GM23338 (cell line): Measurements from ENCODE around the gene TRAF1. TPM values are rescaled to one million over a fixed set of nuclear protein-coding genes. Genes with fewer than 3 reads are reported as not detected.

Experiments
- ATAC-seq: fragments of 200-7000 bp; cut with Tn5 transposase; 3 replicates; pipeline ENCODE4 v1.9.1; 2020
- DNase-seq: peaks from one replicate; pipeline ENCODE4 v3.0.0-alpha.2; 2015; ENCODE audit warnings: low spot score
- H2AFZ ChIP-seq: fragments of 200-600 bp; sonication (generic); 2 replicates; pipeline ENCODE4 v1.8.0; 2016; ENCODE audit warnings: antibody characterized with exemption, mild to moderate bottlenecking, moderate library complexity
- H3F3A ChIP-seq: fragments of 200-600 bp; sonication (generic); replicated peaks from 2 replicates; pipeline ENCODE4 v1.8.0; 2017; ENCODE audit warnings: antibody characterized with exemption, mixed run types, low read depth
- H3K27ac ChIP-seq: fragments of 200-600 bp; sonication (generic); 2 replicates; pipeline ENCODE4 v1.6.1; 2016; ENCODE audit warnings: low read depth
- H3K27me3 ChIP-seq: fragments of 200-600 bp; sonication (generic); 2 replicates; pipeline ENCODE4 v1.8.0; 2016; ENCODE audit warnings: mild to moderate bottlenecking, mixed run types, moderate library complexity; ENCODE audit not compliant: insufficient read depth
- H3K36me3 ChIP-seq: fragments of 200-600 bp; sonication (generic); 2 replicates; pipeline ENCODE4 v1.8.0; 2016; ENCODE audit warnings: mild to moderate bottlenecking; ENCODE audit not compliant: insufficient read depth
- H3K4me1 ChIP-seq: fragments of 200-600 bp; sonication (generic); 2 replicates; pipeline ENCODE4 v1.8.0; 2016; ENCODE audit warnings: mild to moderate bottlenecking, moderate library complexity; ENCODE audit not compliant: insufficient read depth
- H3K4me2 ChIP-seq: fragments of 200-600 bp; sonication (generic); 2 replicates; pipeline ENCODE4 v1.7.1; 2017; ENCODE audit warnings: mixed run types
- H3K4me3 ChIP-seq: fragments of 200-600 bp; sonication (generic); 2 replicates; pipeline ENCODE4 v1.6.1; 2016; ENCODE audit warnings: mixed run types
- H3K79me2 ChIP-seq: fragments of 200-600 bp; sonication (generic); replicated peaks from 2 replicates; pipeline ENCODE4 v1.8.0; 2017; ENCODE audit warnings: mild to moderate bottlenecking; ENCODE audit not compliant: insufficient read depth
- H3K9me2 ChIP-seq: fragments of 200-600 bp; sonication (generic); 2 replicates; pipeline ENCODE4 v1.8.0; 2017; ENCODE audit not compliant: insufficient read depth
- H4K20me1 ChIP-seq: fragments of 200-600 bp; sonication (generic); replicated peaks from 2 replicates; pipeline ENCODE4 v1.8.0; 2017; ENCODE audit warnings: mild to moderate bottlenecking; ENCODE audit not compliant: insufficient read depth
- H3K27ac Mint-ChIP-seq: 2 replicates; pipeline ENCODE4 v1.8.0; 2020; ENCODE audit warnings: inconsistent platforms, mild to moderate bottlenecking, moderate library complexity, mixed read lengths
- H3K27me3 Mint-ChIP-seq: 3 replicates; pipeline ENCODE4 v1.8.0; 2022; ENCODE audit warnings: low read depth, mild to moderate bottlenecking, moderate library complexity, mixed read lengths, inconsistent platforms; ENCODE audit not compliant: insufficient read depth, poor library complexity
- H3K36me3 Mint-ChIP-seq: 3 replicates; pipeline ENCODE4 v1.8.0; 2021; ENCODE audit warnings: low read depth, mild to moderate bottlenecking, inconsistent platforms, moderate library complexity, mixed read lengths
- H3K4me1 Mint-ChIP-seq: 3 replicates; pipeline ENCODE4 v1.8.0; 2020; ENCODE audit warnings: mild to moderate bottlenecking, inconsistent platforms, mixed read lengths
- H3K4me3 Mint-ChIP-seq: 3 replicates; pipeline ENCODE4 v1.8.0; 2021; ENCODE audit warnings: moderate library complexity, mild to moderate bottlenecking, inconsistent platforms, mixed read lengths
- H3K9me3 Mint-ChIP-seq: 3 replicates; pipeline ENCODE4 v1.8.0; 2020; ENCODE audit warnings: moderate library complexity, mild to moderate bottlenecking, inconsistent platforms, mixed read lengths
- CREB1 ChIP-seq: fragments of 250-450 bp; sonication (Bioruptor Pico); IDR thresholded peaks from 2 replicates; pipeline ENCODE4 v1.5.0; 2020; ENCODE audit warnings: low read depth, mild to moderate bottlenecking, moderate library complexity
- EZH2 ChIP-seq: fragments of 200-600 bp; sonication (generic); IDR thresholded peaks from one replicate; pipeline ENCODE4 v1.8.0; 2017; ENCODE audit warnings: antibody characterized with exemption, mild to moderate bottlenecking, low read depth; ENCODE audit not compliant: unreplicated experiment
- EZH2phosphoT487 ChIP-seq: fragments of 200-600 bp; sonication (generic); IDR thresholded peaks from one replicate; pipeline ENCODE4 v1.8.1; 2018; ENCODE audit warnings: antibody characterized with exemption; ENCODE audit not compliant: unreplicated experiment
- JUNB ChIP-seq: IDR thresholded peaks from one replicate; pipeline ENCODE4 v1.6.1; 2016; ENCODE audit warnings: antibody characterized with exemption; ENCODE audit not compliant: unreplicated experiment
- NANOG ChIP-seq: IDR thresholded peaks from 2 replicates; pipeline ENCODE4 v1.6.1; 2016; ENCODE audit warnings: antibody characterized with exemption, borderline replicate concordance
- POLR2AphosphoS5 ChIP-seq: IDR thresholded peaks from 2 replicates; pipeline ENCODE4 v1.6.1; 2016; ENCODE audit warnings: antibody characterized with exemption, low read depth
- STAT1 ChIP-seq: IDR thresholded peaks from one replicate; pipeline ENCODE4 v1.6.1; 2016; ENCODE audit warnings: antibody characterized with exemption; ENCODE audit not compliant: unreplicated experiment
- ZNF114 ChIP-seq: fragments of 250-450 bp; sonication (Bioruptor Pico); IDR thresholded peaks from 2 replicates; pipeline ENCODE4 v1.5.0; 2020; ENCODE audit warnings: mild to moderate bottlenecking, moderate library complexity
- ZNF331 ChIP-seq: fragments of 250-450 bp; sonication (Bioruptor Pico); IDR thresholded peaks from 2 replicates; pipeline ENCODE4 v1.5.0; 2020; ENCODE audit warnings: low read depth, mild to moderate bottlenecking, moderate library complexity
- polyA plus RNA-seq: library from polyadenylated mRNA; unstranded; fragments of >200 nt; fragmentation: Nextera tagmentation; extraction: Ambion mirVana; gene quantifications from 2 replicates; pipeline ENCODE4 v1.2.1, GENCODE V29; 2016
- total RNA-seq: library from RNA; depleted of rRNA; stranded (reverse); fragments of >200 nt; shearing (Covaris generic); gene quantifications from 2 replicates; pipeline ENCODE4 v1.2.3, GENCODE V29; 2014
- TF ChIP-seq, protein P1 (sequence below): fragments of 250-450 bp; sonication (Bioruptor Pico); IDR thresholded peaks from 2 replicates; pipeline ENCODE4 v1.5.0; 2020; ENCODE audit warnings: mild to moderate bottlenecking, moderate library complexity
- TF ChIP-seq, protein P2 (sequence below), 2 experiments: fragments of 200-600 bp in 1 of 2; sonication (generic) in 1 of 2; conservative IDR thresholded peaks; 2 replicates each; pipeline versions ENCODE4 v1.5.1 to v1.6.1; 2016 to 2017; ENCODE audit warnings: antibody characterized with exemption in 2 of 2, low read depth in 2 of 2, mild to moderate bottlenecking in 2 of 2, moderate library complexity in 1 of 2
- TF ChIP-seq, protein P3 (sequence below): IDR thresholded peaks from 2 replicates; pipeline ENCODE4 v1.6.1; 2016; ENCODE audit warnings: antibody characterized with exemption
- TF ChIP-seq, protein P4 (sequence below): IDR thresholded peaks from one replicate; pipeline ENCODE4 v1.6.1; 2018; ENCODE audit warnings: antibody characterized with exemption; ENCODE audit not compliant: unreplicated experiment

Gene TRAF1
- total and polyA plus RNA-seq, 2 experiments from 2014 or later: 0.39 to 1.4 TPM

DNA sequence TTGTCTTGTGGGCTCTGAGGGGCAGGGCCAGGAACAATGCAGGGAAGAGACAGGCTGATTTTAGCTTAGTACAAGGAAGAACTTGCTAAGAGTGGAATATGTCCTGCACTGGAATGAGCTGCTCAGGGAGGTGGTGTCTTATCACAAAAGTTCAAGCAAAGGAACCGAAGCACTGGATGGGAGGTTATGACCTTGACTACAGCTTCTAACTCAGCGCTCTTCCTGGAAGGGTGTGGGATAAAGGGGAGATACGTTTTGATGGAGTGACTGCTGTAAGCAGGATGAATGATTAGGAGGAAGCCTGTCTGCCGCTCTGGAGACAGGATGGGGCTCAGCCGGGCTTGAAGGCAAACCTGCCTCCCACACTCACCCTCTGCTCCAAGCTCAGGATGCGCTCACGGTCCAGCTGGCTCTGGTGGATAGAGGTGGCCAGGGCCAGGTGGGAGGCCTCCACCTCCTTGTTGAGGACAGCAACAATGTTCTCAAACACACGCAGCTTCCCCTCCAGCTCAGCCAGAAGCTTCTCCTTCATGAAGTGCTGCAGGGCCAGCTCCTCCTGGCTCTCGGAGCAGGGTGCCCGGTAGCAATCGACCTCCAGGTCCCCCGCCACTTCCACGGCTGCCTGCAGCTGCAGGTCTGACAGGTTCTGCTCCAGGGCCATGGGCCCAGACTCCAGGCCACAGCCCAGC is 13.5 kb downstream of the TRAF1 start:
- Histone ChIP-seq H3K9me2 (no peaks in the 10 kb centered on the region), H3K36me3 (no peaks in the 10 kb centered on the region), H4K20me1 (no peaks in the 10 kb centered on the region), H3K27me3 (no peaks in the 10 kb centered on the region), H3F3A (no peaks in the 10 kb centered on the region), H2AFZ (no peak overlapping the region), H3K27ac (no peak overlapping the region), H3K4me1 (peaks cover 18% of the 10 kb centered on the region), H3K4me2 (no peak overlapping the region), H3K4me3 (no peak overlapping the region), H3K79me2 (no peaks in the 10 kb centered on the region)
- Mint-ChIP-seq H3K9me3 (0 out of 3 replicates have a peak, but pooled peaks cover 4% of the 10 kb centered on the region), H3K27ac (no peak overlapping the region), H3K4me1 (peaks cover 33% of the 10 kb centered on the region), H3K4me3 (no peak overlapping the region), H3K27me3 (peaks cover 10% of the 10 kb centered on the region), H3K36me3 (0 out of 3 replicates have a peak, but pooled peaks cover 4% of the 10 kb centered on the region)
- DNase-seq (no peak), ATAC-seq (no peak)
- TF ChIP-seq EZH2phosphoT487: no peak
- TF ChIP-seq, protein P1, sequence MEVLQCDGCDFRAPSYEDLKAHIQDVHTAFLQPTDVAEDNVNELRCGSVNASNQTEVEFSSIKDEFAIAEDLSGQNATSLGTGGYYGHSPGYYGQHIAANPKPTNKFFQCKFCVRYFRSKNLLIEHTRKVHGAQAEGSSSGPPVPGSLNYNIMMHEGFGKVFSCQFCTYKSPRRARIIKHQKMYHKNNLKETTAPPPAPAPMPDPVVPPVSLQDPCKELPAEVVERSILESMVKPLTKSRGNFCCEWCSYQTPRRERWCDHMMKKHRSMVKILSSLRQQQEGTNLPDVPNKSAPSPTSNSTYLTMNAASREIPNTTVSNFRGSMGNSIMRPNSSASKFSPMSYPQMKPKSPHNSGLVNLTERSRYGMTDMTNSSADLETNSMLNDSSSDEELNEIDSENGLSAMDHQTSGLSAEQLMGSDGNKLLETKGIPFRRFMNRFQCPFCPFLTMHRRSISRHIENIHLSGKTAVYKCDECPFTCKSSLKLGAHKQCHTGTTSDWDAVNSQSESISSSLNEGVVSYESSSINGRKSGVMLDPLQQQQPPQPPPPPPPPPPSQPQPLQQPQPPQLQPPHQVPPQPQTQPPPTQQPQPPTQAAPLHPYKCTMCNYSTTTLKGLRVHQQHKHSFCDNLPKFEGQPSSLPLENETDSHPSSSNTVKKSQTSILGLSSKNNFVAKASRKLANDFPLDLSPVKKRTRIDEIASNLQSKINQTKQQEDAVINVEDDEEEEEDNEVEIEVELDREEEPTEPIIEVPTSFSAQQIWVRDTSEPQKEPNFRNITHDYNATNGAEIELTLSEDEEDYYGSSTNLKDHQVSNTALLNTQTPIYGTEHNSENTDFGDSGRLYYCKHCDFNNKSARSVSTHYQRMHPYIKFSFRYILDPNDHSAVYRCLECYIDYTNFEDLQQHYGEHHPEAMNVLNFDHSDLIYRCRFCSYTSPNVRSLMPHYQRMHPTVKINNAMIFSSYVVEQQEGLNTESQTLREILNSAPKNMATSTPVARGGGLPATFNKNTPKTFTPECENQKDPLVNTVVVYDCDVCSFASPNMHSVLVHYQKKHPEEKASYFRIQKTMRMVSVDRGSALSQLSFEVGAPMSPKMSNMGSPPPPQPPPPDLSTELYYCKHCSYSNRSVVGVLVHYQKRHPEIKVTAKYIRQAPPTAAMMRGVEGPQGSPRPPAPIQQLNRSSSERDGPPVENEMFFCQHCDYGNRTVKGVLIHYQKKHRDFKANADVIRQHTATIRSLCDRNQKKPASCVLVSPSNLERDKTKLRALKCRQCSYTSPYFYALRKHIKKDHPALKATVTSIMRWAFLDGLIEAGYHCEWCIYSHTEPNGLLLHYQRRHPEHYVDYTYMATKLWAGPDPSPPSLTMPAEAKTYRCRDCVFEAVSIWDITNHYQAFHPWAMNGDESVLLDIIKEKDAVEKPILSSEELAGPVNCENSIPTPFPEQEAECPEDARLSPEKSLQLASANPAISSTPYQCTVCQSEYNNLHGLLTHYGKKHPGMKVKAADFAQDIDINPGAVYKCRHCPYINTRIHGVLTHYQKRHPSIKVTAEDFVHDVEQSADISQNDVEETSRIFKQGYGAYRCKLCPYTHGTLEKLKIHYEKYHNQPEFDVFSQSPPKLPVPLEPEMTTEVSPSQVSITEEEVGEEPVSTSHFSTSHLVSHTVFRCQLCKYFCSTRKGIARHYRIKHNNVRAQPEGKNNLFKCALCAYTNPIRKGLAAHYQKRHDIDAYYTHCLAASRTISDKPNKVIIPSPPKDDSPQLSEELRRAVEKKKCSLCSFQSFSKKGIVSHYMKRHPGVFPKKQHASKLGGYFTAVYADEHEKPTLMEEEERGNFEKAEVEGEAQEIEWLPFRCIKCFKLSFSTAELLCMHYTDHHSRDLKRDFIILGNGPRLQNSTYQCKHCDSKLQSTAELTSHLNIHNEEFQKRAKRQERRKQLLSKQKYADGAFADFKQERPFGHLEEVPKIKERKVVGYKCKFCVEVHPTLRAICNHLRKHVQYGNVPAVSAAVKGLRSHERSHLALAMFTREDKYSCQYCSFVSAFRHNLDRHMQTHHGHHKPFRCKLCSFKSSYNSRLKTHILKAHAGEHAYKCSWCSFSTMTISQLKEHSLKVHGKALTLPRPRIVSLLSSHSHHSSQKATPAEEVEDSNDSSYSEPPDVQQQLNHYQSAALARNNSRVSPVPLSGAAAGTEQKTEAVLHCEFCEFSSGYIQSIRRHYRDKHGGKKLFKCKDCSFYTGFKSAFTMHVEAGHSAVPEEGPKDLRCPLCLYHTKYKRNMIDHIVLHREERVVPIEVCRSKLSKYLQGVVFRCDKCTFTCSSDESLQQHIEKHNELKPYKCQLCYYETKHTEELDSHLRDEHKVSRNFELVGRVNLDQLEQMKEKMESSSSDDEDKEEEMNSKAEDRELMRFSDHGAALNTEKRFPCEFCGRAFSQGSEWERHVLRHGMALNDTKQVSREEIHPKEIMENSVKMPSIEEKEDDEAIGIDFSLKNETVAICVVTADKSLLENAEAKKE (CRISPR knock-in tag): no peak
- no peak for TF ChIP-seq JUNB
- TF ChIP-seq, protein P2, sequence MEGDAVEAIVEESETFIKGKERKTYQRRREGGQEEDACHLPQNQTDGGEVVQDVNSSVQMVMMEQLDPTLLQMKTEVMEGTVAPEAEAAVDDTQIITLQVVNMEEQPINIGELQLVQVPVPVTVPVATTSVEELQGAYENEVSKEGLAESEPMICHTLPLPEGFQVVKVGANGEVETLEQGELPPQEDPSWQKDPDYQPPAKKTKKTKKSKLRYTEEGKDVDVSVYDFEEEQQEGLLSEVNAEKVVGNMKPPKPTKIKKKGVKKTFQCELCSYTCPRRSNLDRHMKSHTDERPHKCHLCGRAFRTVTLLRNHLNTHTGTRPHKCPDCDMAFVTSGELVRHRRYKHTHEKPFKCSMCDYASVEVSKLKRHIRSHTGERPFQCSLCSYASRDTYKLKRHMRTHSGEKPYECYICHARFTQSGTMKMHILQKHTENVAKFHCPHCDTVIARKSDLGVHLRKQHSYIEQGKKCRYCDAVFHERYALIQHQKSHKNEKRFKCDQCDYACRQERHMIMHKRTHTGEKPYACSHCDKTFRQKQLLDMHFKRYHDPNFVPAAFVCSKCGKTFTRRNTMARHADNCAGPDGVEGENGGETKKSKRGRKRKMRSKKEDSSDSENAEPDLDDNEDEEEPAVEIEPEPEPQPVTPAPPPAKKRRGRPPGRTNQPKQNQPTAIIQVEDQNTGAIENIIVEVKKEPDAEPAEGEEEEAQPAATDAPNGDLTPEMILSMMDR (conservative IDR thresholded peaks at IDR 0.05; ENCODE audit: low read depth in 2 of 2): no peak
- no peak for TF ChIP-seq ZNF331 (CRISPR knock-in tag)
- TF ChIP-seq, protein P3, sequence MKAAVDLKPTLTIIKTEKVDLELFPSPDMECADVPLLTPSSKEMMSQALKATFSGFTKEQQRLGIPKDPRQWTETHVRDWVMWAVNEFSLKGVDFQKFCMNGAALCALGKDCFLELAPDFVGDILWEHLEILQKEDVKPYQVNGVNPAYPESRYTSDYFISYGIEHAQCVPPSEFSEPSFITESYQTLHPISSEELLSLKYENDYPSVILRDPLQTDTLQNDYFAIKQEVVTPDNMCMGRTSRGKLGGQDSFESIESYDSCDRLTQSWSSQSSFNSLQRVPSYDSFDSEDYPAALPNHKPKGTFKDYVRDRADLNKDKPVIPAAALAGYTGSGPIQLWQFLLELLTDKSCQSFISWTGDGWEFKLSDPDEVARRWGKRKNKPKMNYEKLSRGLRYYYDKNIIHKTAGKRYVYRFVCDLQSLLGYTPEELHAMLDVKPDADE: no peak
- TF ChIP-seq STAT1: no peak
- TF ChIP-seq, protein P4, sequence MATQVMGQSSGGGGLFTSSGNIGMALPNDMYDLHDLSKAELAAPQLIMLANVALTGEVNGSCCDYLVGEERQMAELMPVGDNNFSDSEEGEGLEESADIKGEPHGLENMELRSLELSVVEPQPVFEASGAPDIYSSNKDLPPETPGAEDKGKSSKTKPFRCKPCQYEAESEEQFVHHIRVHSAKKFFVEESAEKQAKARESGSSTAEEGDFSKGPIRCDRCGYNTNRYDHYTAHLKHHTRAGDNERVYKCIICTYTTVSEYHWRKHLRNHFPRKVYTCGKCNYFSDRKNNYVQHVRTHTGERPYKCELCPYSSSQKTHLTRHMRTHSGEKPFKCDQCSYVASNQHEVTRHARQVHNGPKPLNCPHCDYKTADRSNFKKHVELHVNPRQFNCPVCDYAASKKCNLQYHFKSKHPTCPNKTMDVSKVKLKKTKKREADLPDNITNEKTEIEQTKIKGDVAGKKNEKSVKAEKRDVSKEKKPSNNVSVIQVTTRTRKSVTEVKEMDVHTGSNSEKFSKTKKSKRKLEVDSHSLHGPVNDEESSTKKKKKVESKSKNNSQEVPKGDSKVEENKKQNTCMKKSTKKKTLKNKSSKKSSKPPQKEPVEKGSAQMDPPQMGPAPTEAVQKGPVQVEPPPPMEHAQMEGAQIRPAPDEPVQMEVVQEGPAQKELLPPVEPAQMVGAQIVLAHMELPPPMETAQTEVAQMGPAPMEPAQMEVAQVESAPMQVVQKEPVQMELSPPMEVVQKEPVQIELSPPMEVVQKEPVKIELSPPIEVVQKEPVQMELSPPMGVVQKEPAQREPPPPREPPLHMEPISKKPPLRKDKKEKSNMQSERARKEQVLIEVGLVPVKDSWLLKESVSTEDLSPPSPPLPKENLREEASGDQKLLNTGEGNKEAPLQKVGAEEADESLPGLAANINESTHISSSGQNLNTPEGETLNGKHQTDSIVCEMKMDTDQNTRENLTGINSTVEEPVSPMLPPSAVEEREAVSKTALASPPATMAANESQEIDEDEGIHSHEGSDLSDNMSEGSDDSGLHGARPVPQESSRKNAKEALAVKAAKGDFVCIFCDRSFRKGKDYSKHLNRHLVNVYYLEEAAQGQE: no peak
- TF ChIP-seq ZNF114 (CRISPR knock-in tag): no peak
- no peak for TF ChIP-seq CREB1
- no peak for TF ChIP-seq NANOG
- TF ChIP-seq POLR2AphosphoS5: no peak
- no peak for TF ChIP-seq EZH2
